Activated gamma-delta T cell (primary cell): ENCODE measurements around the gene MAPRE3.

Experiments used
- DNase-seq: peaks from one replicate; lab custom pipeline; 2025; lab: John Stamatoyannopoulos, UW

The MAPRE3 gene

GRCh38 chr2:26985807-26986206, 15.4 kb downstream of the MAPRE3 start:
- DNase-seq = no peak

DNA sequence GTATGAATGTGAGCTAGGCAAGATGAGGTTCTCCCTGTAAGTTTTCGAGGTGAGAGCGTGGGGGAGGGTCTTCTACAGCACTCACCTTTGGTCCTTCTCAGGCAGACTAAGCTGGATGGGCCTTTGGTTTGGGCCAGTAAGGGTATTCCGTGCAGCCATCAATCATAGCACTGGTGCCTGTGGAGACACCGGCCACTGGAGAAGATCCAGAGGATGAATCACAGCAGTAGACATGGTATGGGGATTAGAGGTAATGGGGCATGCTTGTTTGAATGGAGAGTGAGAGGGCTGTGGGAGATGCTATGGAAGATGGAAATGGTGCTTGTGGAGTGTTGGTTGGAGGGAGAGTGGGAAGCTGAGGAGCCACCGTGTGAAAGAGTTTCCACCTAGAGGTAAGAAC, 16.1 kb downstream of the MAPRE3 start:
- no peak for DNase-seq

DNA sequence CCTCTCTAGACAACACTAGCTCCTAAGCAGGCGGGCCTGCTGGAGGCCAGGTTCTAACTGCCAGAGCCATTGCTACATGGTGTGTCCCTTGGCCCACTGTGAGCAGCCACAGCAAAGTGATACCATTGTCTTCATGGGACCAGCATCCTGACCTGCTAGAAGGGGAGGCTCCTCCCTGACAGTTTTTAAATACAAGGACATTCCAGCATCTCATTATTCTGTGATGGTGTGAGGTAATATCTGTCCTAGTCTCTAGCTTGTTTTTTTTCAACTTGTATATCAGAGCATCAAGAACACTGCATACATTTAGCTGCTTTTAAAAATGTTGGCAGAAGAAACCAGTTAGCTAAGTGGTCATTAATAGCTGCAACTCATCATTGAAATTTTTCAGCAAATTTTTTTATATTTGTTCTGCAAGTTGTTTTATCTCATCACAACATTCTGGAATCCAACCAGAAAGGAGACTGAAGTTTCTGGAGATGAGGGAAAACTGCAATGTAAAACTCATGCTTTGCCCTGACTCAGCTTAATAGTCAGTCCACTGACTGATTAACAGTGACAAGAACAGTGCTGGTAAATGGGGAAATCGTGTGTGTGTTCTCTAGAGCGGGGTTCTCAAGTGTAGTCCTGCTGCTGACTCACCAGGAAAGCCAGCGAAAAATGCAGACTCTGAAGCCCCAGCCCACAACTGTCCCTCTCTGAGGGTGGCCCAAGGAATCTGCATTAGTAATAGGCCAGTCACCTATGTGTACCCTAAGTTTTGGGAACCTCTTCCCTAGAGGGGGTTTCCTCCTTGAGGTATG, 17.8 kb downstream of the MAPRE3 start:
- no peak for DNase-seq

DNA sequence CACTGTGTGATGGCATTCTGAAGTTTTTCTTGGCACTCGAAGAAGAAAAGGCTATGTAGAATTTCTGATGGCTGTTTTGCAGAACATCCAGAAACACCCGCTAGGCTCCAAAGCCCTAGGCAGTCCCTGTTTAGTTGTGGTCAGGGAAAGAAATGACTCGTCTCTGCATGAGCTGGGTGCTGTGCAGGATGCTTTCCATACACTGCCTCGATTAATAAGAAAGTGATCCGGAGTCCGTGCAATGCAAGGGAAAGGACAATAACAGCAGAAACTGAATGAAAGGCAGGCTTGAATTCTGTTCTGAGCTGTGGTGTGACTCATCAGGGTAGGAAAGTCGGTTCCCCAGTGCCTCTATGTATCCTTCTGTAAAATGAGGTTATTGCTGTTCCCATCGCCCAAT, 18.7 kb downstream of the MAPRE3 start:
- no peak for DNase-seq

- DNase-seq = no peak
Measured at GRCh38 chr2:26991717-26992116, 21.3 kb downstream of the MAPRE3 start.

DNA sequence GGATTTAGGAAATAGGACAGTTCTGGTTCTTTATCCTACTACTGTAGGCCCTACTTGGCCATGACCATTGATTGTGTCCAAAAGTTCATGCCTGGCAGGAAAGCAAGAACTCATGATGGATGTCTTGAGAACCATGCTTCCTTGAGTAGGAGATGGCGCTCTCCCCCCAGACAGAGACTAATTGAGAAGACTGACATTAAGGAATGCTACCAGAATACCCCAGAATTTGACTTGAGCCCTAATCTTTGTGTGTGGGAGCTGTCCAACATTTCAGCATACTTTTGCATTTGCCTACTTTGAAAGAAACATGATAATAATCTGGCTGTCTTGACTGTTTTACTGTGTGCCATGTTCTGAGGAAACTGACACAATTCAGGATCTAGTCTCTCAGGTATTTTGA, 23.3 kb downstream of the MAPRE3 start:
- no peak for DNase-seq

DNA sequence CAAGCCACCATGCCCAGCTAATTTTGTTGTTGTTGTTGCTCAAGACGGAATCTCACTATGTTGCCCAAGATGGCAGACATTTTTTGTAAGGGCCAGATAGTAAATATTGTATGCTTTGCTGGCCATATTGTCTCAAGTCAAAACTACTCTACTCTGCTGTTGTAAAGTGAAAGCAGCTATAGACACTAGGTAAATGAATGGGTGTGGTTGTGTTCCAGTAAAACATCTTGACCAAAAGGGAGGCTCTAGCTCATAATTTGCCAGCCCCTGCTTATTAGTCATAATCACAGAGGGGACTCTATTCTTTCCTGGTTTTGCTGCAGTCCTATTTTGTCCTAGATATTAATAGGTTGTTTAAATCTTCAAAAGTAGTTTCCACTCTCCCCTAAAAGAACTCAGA, 24.5 kb downstream of the MAPRE3 start:
- no peak for DNase-seq

DNA sequence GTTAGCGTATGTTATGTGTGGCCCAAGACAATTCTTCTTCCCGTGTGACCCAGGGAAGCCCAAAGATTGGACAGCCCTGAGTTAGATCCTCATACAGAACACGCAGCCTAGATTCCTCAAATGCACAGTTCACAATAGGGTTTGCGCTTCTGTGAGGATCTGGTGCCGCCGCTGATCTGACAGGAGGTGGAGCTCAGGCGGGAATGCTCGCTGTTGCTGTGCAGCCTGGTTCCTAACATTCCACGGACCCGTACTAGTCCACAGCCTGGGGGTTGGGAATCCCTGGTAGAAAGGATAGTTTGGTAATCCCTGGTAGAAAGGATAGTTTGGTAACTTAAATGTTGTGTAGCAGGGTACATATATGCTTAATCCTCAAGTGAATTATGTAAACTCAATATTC, 27.0 kb downstream of the MAPRE3 start:
- DNase-seq = no peak

DNA sequence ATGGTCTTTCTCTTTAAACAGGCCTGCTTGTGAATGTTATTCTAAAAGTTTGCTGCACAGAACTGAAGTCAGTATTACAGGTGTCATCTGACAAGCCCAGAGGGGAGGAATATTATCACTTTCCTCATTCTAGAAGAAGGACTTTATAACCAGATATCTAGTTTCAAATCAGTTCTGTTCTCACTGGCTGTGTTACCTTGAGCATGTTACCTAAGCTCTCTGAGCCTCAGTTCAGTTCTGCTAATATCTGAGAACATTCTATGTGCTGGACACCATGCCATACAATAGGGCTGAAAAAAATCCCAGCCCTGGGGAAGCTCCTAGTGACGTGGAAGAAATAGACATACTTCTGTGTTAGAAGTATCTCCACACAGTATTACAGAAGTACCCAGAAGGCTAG, 27.9 kb downstream of the MAPRE3 start:
- DNase-seq = no peak

DNA sequence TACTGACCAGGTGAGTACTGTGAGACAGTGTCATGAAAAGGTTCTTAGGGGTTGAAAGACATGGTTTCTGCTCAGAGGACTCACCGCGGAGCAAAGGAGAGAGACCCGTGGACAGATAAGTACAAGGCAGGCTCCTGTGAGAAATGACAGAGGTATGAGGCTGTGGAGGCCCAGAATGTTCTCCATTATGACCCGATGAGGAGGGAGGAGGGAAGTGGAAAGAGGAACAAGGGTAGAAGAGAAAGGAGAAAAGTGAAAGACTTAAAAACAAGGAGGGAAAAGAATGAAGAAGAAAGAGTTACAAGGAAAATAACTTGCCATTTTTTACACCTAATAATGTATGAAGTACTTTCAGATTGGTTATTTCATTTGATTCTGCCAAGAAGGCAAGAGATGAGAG, 29.8 kb downstream of the MAPRE3 start:
- DNase-seq = no peak

DNA sequence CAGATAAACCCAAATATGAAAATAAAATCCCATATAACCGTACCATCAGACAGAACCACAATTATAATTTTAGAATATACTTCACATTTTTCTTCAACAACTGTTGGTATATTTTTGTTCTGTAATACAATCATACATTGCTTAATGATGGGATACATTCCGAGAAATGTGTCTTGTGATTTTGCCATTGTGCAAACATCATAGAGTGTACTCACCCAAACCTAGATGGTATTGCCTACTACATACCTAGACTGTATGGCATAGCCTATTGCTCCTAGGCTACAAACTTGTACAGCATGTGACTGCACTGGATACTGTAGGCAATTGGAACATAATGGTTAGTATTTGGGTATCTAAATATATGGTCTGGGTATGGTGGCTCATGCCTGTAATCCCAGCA, 30.6 kb downstream of the MAPRE3 start:
- DNase-seq = no peak

DNA sequence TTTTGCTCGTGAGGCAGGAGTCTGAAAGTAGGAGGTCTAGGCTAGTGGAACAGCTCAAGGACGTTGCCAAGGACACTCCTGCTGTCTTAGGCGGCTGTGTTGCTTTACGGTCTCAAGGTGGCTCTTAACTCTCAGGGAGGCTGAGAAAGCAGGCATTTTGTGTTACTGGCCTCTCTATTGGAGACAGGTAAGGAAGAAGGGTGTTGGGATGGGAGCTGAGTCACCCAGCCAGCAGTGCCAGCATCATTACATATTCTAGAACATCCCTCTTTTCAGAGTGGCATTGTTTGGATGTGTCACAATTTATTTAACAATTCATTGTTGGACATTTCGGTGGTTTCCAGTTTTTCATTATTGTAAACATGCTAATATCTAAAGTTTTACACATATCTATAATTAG, 31.5 kb downstream of the MAPRE3 start:
- no peak for DNase-seq

- no peak for DNase-seq
Measured at GRCh38 chr2:27003007-27003406, 32.6 kb downstream of the MAPRE3 start.

GRCh38 chr2:27003857-27004256, 33.4 kb downstream of the MAPRE3 start:
- DNase-seq = no peak

DNA sequence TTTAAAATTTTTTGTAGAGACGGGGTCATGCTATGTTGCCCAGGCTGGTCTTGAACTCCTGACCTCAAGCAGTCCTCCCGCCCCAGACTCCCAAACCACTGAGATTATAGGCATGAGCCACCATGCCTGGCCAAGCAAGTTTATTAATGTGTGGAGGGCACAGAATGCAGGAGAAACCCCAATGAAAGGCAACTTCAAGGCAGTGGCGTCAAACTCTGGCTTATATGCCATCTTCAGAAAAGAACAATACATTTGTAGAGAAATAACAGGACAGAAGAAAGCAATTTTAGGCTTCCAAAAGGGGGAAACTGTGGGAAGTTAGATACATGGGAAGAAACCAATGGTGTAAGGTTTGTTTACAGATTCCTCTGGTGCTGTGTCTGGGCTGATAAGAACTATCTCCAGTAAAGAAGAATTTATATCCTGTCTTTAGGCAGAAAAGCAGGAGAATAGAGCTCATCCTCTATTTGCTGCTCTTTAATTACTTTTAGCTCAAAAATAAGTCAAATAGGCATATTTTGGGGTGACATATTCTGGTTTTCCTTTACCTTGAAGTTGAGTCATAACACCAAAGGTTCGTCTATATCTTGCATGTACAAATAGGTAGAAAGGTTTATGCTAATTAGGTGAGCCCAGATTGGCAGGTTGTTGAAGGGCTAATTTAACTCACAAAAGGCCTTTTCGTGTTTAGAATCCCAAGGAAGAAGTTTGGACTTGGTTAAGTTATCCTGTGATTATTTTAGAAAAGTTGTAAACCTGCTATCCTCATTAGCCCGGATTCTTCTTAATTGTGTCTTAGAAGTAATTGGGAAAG, 36.4 kb downstream of the MAPRE3 start:
- DNase-seq = no peak

GRCh38 chr2:27007416-27008374, 37.3 kb downstream of the MAPRE3 start:
- DNase-seq = no peak

- DNase-seq = no peak
Measured at GRCh38 chr2:27008678-27009077, 38.2 kb downstream of the MAPRE3 start.

- DNase-seq = no peak
Measured at GRCh38 chr2:27009083-27009482, 38.6 kb downstream of the MAPRE3 start.

- no peak for DNase-seq
Measured at GRCh38 chr2:27009716-27010115, 39.3 kb downstream of the MAPRE3 start.

- no peak for DNase-seq
Measured at GRCh38 chr2:27010139-27010538, 39.7 kb downstream of the MAPRE3 start.

DNA sequence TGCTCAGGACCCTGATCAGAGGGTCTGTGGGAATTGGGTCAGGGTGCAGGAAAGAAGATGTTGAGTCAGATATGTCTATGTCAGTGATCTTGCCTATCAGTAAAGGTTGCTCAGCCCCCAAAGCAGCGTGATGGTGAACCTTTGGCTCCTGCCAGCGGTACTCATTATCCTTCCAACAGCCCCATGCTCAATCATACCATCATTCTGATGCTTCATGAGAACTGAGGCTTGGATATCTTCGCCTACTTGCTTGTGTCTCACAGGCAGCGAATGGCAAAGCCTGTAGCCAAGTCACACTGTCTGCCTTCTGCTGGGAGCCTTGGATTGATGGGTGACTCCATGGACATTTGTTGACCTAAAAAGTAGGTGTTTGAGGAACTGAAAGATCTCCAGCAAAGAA, 43.3 kb downstream of the MAPRE3 start:
- DNase-seq = no peak

- DNase-seq = no peak
Measured at GRCh38 chr2:27014771-27015433, 44.5 kb downstream of the MAPRE3 start.
